Measurements from ENCODE around the gene CAMP. TPM values are rescaled to one million over a fixed set of nuclear protein-coding genes. Genes with fewer than 3 reads are reported as not detected.

Gene CAMP
- total RNA-seq: 0.62 TPM in 1 of 2 replicates, not detected in the other

DNA sequence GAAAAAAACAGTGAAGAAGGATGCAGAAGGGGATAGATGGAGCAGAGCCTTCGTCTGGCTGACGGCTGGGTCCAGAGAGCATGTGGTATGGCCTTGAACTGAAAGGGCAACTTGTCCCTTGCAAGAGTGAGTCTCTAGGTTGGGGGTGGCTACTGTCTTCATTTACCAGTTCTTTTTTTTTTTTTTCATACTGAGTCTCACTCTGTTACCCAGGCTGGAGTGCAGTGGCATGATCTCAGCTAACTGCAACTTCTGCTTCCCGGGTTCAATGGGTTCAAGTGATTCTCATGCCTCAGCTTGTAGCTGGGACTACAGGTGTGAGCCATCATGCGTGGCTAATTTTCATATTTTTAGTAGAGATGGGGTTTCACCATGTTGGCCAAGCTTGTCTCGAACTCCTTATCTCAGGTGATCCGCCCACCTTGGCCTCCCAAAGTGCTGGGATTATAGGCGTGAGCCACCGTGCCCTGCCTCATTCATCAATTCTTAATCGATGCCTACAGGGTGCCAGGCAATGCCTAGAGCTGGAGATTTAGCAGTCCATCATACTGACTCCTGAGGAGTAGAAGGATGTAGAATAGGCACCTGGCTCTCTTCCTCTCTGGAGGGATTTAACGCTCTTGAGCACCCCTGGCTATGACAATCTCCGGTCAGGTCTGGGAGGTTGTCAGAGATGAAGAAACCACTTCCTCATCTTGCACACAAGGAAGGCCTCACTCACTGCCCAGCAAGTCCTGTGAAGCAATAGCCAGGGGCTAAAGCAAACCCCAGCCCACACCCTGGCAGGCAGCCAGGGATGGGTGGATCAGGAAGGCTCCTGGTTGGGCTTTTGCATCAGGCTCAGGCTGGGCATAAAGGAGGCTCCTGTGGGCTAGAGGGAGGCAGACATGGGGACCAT, at the start of gene CAMP:
Gene CAMP, plus strand, starts transcription at position 880 of the 898 bp plus-strand sequence. Its CDS starts 17 bp downstream, at position 897.

DNA sequence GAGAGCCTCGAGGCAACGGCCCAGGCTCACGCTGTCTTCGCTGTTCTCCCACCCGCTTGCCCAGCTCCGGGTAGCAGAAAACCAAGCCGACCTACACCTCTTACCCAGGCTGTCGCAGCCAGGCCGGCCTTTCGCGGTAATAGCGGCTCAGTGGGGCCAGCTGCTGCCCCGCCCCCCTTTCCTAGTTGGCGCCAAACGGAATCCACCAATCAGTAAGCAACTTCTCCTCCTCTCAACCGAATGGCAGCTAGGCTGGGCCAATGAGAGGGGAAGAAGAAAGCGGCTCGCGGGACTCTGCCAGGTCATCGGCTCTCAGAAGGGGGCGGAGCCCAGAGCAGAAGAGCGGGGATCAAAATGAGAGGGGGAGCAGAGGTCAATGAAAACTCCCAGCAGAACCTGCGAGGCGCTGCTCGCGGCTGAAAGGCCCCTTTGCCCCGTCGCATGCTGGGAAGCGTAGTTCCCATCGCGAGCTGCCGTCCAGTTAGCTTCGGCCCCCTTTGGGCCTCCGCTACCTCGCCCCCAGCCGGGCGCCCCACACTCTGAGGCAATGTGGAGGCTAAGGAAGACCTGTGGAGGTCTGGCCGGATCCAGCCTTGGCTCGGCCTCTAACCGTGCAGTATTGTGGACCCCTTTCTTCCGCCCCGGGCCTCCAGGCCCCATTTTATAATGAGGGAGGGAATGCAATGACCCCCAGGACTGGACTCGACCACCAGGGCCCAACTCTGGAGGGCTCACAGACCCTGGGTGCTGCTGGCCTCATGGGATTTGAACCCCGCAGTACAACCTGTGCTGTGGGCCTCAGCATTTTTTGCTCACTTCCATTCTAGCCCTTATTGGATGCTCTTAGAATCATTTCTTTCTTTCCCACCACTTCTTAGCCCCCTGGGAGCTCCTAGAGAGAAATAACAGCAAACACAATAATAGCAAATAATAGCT, 34.8 kb upstream of the CAMP start, which contains the start of gene CDC25A:
Gene CDC25A, minus strand, starts transcription at position 152 of the 936 bp plus-strand sequence. CDS start 470 bp downstream, outside the sequence.

Other genes starting within 250 kb of the CAMP start
- gene MAP4, start 207.1 kb upstream of the CAMP start, total RNA-seq: 102 and 126 TPM in 2 replicates
- gene CDC25A, start 35.1 kb upstream of the CAMP start, total RNA-seq: 3.4 and 25.5 TPM in 2 replicates
- gene ZNF589, start 17.6 kb downstream of the CAMP start, total RNA-seq: 4.1 and 6.5 TPM in 2 replicates
- gene NME6, start 77.9 kb downstream of the CAMP start, total RNA-seq: 21.6 and 23.0 TPM in 2 replicates
- gene SPINK8, start 110.2 kb downstream of the CAMP start, total RNA-seq: not detected in 2 replicates
- gene FBXW12, start 148.7 kb downstream of the CAMP start, total RNA-seq: not detected in 2 replicates
- gene PLXNB1, start 206.6 kb downstream of the CAMP start, total RNA-seq: 49.2 and 84.9 TPM in 2 replicates
- 30.1 and 39.5 TPM in 2 replicates for gene CCDC51, start 216.6 kb downstream of the CAMP start, total RNA-seq
- gene TMA7, start 216.8 kb downstream of the CAMP start, total RNA-seq: 383 and 572 TPM in 2 replicates
- 5.0 and 10.8 TPM in 2 replicates for gene ATRIP, start 223.2 kb downstream of the CAMP start, total RNA-seq

All from hair follicular keratinocyte (primary cell).